Measurements from ENCODE around the gene NTNG2.
"Not testable (repeated sequence)": the region's sequence is repeated elsewhere in the genome, so short reads cannot be mapped to it uniquely, and the experiment has no call there.

Gene NTNG2

DNA sequence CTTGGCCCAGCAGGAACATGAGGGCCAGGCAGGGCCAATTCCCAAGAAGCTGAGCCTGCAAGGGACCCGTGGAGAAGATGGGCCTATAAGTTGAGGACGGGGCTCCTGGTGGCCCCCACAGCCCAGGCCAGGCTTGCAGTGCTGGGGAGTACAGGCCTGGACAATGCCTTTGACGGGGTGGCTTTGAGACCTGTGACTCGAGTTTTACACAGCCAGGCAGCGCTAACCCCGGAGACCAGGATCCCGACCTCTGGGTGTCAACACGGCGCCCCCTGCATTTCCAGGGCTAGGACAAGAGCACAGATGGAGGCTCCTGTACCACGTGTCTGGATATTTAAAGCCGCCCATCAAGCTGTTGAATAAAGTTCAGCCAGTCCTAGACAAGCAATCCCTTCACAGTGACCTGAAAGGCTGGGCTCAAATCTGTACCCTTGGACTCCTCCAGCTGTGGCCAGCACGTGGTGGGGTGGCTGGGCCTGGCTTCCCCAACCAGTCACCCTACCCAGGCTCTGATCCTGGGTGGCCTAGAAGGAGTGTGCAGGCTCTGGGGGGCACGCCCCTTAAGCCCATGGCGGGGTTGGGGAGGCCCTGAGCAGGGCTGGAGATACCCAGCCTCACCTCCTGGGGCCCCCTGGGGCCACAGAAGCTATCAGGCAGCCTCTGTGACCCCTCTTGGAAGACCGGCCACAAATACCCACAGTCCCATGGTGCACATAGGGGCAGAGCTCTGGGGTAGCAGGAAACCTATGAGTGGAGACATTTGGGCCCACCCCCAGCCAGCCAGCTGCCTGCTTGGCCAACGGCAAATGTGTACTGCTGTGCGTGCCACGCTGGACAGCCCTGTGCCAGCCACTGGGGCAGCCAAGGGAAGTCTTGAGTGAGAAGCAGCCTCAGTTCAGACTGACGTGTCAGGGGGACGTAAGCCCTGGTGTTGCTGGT lies 88.7 kb downstream of the NTNG2 start:
- H3K4me3 ChIP-seq (replicated peaks; ENCODE audit: low read depth, low read length), result no peak overlapping the region
- no peak for DNase-seq (ENCODE audit: extremely low read depth, low read depth)
- TF ChIP-seq, protein P1, sequence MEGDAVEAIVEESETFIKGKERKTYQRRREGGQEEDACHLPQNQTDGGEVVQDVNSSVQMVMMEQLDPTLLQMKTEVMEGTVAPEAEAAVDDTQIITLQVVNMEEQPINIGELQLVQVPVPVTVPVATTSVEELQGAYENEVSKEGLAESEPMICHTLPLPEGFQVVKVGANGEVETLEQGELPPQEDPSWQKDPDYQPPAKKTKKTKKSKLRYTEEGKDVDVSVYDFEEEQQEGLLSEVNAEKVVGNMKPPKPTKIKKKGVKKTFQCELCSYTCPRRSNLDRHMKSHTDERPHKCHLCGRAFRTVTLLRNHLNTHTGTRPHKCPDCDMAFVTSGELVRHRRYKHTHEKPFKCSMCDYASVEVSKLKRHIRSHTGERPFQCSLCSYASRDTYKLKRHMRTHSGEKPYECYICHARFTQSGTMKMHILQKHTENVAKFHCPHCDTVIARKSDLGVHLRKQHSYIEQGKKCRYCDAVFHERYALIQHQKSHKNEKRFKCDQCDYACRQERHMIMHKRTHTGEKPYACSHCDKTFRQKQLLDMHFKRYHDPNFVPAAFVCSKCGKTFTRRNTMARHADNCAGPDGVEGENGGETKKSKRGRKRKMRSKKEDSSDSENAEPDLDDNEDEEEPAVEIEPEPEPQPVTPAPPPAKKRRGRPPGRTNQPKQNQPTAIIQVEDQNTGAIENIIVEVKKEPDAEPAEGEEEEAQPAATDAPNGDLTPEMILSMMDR (IDR thresholded peaks at IDR 0.05; ENCODE audit: low read depth, low read length, missing control alignments), result no peak

DNA sequence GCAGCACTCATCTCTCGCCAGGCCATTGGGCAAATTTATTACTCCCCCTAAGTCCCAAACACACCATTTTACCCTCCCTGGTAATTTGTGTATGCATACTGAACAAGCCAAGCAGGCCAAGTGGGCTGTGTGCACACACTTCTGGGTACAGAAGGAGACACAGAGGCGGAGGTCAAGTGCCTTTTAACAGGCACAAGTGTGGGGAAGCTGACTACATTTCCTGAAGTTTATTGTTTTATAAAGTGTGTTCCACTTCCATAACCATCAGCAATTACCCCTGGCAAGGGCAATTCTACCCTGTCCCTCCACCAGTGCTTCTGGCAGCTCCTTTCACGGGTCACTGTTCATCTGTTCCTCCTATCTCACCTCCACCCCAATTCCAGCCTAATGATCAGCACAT lies 99.0 kb downstream of the NTNG2 start:
- DNase-seq (ENCODE audit: extremely low read depth, low read depth), result no peak
- TF ChIP-seq, protein P1 (IDR thresholded peaks at IDR 0.05; ENCODE audit: low read depth, low read length, missing control alignments), result no peak
- no peak overlapping the region for H3K4me3 ChIP-seq (replicated peaks; ENCODE audit: low read depth, low read length)

DNA sequence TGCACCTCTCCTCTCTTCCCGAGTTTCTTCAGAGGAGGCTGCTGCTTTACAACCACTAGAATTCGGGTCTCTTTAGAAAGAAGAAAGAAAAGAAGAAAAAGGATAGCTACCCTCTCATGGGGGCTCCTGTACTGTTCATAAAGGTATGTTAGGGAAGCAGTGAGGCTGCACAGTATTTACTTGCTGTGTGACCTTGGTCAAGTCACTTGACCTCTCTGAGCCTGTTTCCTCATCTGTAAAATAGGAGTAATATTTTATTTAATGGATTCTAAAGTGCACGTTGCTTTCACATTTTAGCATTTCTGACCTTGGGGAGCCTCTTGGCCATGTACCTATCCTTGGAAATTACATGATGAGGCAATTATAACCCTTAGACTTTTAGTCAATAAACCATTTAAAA lies 104.2 kb downstream of the NTNG2 start:
- DNase-seq (ENCODE audit: extremely low read depth, low read depth), result no peak
- TF ChIP-seq, protein P1 (IDR thresholded peaks at IDR 0.05; ENCODE audit: low read depth, low read length, missing control alignments), result no peak
- H3K4me3 ChIP-seq (replicated peaks; ENCODE audit: low read depth, low read length), result no peak overlapping the region

DNA sequence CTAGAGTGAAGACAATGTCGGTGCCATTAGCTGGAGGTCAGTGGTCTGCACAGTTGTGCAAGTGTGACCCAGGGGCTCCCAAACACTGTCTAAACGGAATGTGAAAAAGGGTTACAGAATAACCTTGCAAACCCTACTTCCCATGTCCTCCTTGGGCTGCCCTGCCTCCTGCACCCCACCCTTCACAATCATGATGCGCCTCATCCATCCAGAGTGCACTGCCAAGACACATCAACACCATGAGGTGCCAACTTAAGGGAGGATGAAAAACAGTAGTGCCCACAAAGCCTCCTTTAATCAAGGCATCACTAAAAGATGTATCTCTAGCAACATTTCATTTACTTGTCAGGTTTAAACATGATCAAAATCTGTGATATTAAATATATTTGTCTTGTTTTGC lies 105.8 kb downstream of the NTNG2 start:
- H3K4me3 ChIP-seq (replicated peaks; ENCODE audit: low read depth, low read length), result no peak overlapping the region
- no peak for DNase-seq (ENCODE audit: extremely low read depth, low read depth)
- TF ChIP-seq, protein P1 (IDR thresholded peaks at IDR 0.05; ENCODE audit: low read depth, low read length, missing control alignments), result no peak

DNA sequence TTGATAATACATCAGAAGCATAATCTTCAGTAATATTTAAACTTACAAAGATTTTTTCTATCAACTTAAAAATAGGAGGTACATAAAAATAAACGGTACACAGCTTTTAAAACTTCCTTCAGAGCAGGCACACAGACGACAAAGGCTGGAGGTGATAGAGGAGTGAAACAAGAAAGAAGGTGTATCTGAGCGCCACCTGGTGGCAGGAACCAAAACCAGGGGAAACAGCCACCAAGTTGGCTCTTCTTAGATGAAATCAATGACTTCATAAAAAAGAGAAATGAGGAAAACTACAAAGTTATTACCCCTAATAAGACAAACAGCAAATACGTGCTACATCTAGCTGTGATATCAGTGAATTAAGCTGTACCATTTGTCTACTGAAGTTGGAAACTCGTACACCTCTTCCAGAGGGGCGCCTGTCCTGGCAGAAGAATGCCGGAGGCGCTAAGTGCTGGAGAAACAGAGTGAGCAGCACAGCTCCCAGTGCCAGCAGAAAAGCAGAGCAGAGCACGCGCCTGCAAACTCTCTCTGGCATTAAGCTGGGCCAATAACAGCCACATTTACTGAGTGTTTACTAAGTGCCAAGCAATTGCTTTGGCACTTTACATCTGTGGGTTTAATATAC lies 107.0 kb downstream of the NTNG2 start:
- TF ChIP-seq, protein P1 (IDR thresholded peaks at IDR 0.05; ENCODE audit: low read depth, low read length, missing control alignments), result peak; percentile 91
- no peak overlapping the region for H3K4me3 ChIP-seq (replicated peaks; ENCODE audit: low read depth, low read length)
- peak; percentile 40 for DNase-seq (ENCODE audit: extremely low read depth, low read depth)

DNA sequence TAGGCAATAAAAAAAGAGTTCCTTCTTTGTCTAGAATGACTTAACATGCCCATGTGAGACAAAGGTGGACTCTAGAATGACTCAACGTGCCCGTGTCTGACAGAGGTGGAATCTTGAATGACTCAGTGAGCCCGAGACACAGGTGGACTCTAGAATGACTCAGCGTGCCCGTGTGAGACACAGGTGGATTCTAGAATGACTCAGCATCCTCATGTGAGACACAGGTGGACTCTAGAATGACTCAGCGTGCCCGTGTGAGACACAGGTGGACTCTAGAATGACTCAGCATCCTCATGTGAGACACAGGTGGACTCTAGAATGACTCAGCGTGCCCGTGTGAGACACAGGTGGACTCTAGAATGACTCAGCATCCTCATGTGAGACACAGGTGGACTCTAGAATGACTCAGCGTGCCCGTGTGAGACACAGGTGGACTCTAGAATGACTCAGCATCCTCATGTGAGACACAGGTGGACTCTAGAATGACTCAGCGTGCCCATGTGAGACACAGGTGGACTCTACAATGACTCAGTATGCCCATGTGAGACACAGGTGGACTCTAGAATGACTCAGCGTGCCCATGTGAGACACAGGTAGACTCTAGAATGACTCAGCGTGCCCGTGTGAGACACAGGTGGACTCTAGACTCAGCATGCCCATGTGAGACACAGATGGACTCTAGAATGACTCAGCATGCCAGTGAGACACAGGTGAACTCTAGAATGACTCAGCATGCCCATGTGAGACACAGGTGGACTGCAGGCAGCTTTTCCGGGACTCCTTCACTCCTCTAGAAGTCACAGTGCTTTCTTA lies 108.1 kb downstream of the NTNG2 start:
- not testable (repeated sequence) for H3K4me3 ChIP-seq (replicated peaks; ENCODE audit: low read depth, low read length)

DNA sequence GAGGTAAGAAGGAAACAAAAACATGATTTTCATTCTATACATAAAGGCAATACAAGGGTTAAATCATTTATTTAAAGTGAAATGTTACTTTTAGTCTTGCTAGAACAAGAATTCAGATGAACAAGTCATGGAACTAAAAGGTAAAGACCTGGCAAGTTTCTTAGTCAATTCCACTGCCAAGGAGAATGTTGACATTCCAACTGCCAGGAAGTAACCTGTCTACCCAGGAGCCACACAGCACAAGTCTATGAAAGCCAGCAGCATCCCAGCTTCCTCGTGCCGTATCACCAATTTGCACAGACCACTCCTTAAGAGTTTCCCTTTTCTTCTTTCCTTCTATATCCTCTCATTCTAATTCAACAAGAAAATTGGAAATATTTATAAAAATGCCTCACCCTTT lies 113.0 kb downstream of the NTNG2 start:
- H3K4me3 ChIP-seq (replicated peaks; ENCODE audit: low read depth, low read length), result no peak overlapping the region
- DNase-seq (ENCODE audit: extremely low read depth, low read depth), result no peak
- TF ChIP-seq, protein P1 (IDR thresholded peaks at IDR 0.05; ENCODE audit: low read depth, low read length, missing control alignments), result no peak

More for the DNA sequence above, 108.1 kb downstream of the NTNG2 start:
- DNase-seq (ENCODE audit: extremely low read depth, low read depth), result not testable (repeated sequence)
